Erythroblast (primary cell): ENCODE results near the gene STAT6.
"Not testable (repeated sequence)": the region's sequence is repeated elsewhere in the genome, so short reads cannot be mapped to it uniquely, and the experiment has no call there.

Source experiments
- DNase-seq, 2 experiments: peaks; one replicate each; lab custom pipeline; 2025; lab: John Stamatoyannopoulos, UW
- GATA1 ChIP-seq: IDR thresholded peaks from 2 replicates; pipeline ENCODE4 v1.6.1; 2011; ENCODE audit warnings: low read depth, mild to moderate bottlenecking, control low read depth, low read length, moderate library complexity
- POLR2A ChIP-seq: IDR thresholded peaks from 2 replicates; pipeline ENCODE4 v1.6.1; 2011; ENCODE audit warnings: mild to moderate bottlenecking, low read length

STAT6 gene

GRCh38 chr12:57126061-57126460 is 14.9 kb upstream of the STAT6 start:
- TF ChIP-seq GATA1 (no peak), POLR2A (no peak)
- no peak for DNase-seq

GRCh38 chr12:57124261-57124877 is 13.2 kb upstream of the STAT6 start:
- DNase-seq: peak; percentile 74 to 85
- no peak for TF ChIP-seq GATA1
- no peak for TF ChIP-seq POLR2A

GRCh38 chr12:57123813-57124212 is 12.7 kb upstream of the STAT6 start:
- TF ChIP-seq POLR2A (no peak), GATA1 (no peak)
- DNase-seq: no peak

GRCh38 chr12:57120718-57121117 is 9.6 kb upstream of the STAT6 start:
- DNase-seq: not testable (repeated sequence)

GRCh38 chr12:57119294-57120085 is 8.3 kb upstream of the STAT6 start:
- TF ChIP-seq GATA1: no peak
- no peak for TF ChIP-seq POLR2A
- no peak for DNase-seq

GRCh38 chr12:57118711-57119271 is 7.6 kb upstream of the STAT6 start:
- DNase-seq: no peak
- no peak for TF ChIP-seq GATA1
- no peak for TF ChIP-seq POLR2A

GRCh38 chr12:57116580-57117281 is 5.6 kb upstream of the STAT6 start:
- no peak for DNase-seq
- TF ChIP-seq POLR2A (no peak), GATA1 (no peak)

- TF ChIP-seq GATA1 (no peak), POLR2A (no peak)
- no peak for DNase-seq
Observed at GRCh38 chr12:57112492-57113294, 1.5 kb upstream of the STAT6 start.

GRCh38 chr12:57110104-57111030 is 795 bp downstream of the STAT6 start:
- DNase-seq: peak; percentile 61 to 68

GRCh38 chr12:57109207-57110103 is 1.7 kb downstream of the STAT6 start:
- no peak for DNase-seq
- TF ChIP-seq GATA1 (no peak), POLR2A (no peak)

More at GRCh38 chr12:57110104-57111030, 795 bp downstream of the STAT6 start:
- TF ChIP-seq GATA1 (no peak), POLR2A (no peak)

GRCh38 chr12:57107456-57108155 is 3.6 kb downstream of the STAT6 start:
- DNase-seq: no peak
- TF ChIP-seq GATA1: no peak
- no peak for TF ChIP-seq POLR2A
